ENCODE results near the gene ATP8B2. TPM values are rescaled to one million over a fixed set of nuclear protein-coding genes. Genes with fewer than 3 reads are reported as not detected.

Gene ATP8B2
- total and polyA plus RNA-seq, 11 donors: 7.2 to 45.0 (median 15.5) TPM

DNA sequence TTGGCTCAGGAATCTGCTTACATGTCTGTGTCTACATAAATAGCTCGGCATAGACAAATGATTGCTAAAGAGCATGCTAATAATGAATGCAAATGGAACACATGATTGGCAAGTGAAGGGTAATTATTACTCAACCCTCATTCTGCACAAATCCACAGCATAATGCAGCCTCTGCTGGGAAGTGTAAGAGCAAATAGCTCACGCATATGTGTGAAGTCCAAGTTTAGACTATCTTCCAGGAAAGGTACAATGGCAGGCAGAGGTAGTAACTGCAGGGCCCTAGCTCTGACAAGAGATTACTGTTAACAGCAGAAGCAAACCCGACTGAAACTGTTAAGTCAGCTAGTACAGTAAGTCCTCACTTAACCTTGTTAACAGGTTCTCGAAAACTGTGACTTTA lies 72.8 kb downstream of the ATP8B2 start:
- 68 to 84% (median 73%) methylated on average over 4 of the region's 4 CpGs for WGBS, 4 donors
- Histone ChIP-seq H3K27me3 (no peaks in the 10 kb centered on the region), H3K4me1 (peaks cover 0 to 31% (median 0%) of the 10 kb centered on the region in 12 donors), H3K36me3 (no peaks in the 10 kb centered on the region), H3K4me3 (no peak overlapping the region), H3K9me3 (peaks cover 0 to 10% (median 0%) of the 10 kb centered on the region in 12 donors), H3K27ac (no peak overlapping the region)
- TF ChIP-seq POLR2A (IDR thresholded peaks at IDR 0.05): no peak
- TF ChIP-seq, protein P1, sequence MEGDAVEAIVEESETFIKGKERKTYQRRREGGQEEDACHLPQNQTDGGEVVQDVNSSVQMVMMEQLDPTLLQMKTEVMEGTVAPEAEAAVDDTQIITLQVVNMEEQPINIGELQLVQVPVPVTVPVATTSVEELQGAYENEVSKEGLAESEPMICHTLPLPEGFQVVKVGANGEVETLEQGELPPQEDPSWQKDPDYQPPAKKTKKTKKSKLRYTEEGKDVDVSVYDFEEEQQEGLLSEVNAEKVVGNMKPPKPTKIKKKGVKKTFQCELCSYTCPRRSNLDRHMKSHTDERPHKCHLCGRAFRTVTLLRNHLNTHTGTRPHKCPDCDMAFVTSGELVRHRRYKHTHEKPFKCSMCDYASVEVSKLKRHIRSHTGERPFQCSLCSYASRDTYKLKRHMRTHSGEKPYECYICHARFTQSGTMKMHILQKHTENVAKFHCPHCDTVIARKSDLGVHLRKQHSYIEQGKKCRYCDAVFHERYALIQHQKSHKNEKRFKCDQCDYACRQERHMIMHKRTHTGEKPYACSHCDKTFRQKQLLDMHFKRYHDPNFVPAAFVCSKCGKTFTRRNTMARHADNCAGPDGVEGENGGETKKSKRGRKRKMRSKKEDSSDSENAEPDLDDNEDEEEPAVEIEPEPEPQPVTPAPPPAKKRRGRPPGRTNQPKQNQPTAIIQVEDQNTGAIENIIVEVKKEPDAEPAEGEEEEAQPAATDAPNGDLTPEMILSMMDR (IDR thresholded peaks at IDR 0.05): no peak
- ATAC-seq (no peak), DNase-seq (no peak)
- intact Hi-C loops (cut with DNase I): no loop called here

DNA sequence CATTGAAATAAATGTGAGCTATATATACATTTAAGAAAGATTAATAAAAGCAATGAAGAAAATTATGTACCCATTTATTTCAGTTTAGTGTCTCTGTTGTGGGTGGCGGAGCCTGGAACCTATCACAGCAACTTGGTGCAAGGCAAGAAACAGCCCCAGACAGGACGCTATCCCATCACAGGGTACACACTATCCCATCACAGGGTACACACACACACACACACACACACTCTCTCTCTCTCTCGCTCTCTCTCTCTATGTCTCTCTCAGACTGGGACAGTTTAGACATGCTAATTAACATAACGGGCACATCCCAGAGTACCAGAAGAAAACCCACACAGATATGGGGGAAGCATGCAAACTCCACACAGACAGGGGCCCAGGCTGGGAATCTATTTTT lies 73.4 kb downstream of the ATP8B2 start:
- 95 to 98% (median 96%) methylated on average over 4 of the region's 4 CpGs for WGBS, 4 donors

DNA sequence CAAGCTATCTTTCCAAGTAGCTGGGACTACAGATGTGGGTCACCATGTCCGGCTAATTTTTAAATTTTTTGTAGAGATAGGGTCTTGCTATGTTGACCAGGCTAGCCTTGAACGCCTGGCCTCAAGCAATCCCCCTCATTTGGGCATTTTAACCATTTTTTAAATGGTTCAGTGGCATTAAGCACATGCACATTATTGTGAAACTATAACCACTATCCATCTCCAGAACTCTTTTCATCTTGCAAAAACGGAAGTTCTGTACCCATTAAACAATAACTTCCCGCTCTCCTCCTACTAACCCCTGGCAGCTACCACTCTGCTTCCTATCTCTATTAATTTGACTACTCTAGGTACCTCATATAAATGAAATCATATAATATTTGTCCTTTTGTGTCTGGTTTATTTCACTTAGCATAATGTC lies 75.1 kb downstream of the ATP8B2 start:
- TF ChIP-seq POLR2A (IDR thresholded peaks at IDR 0.05): no peak
- TF ChIP-seq, protein P1 (IDR thresholded peaks at IDR 0.05): no peak
- intact Hi-C loops (cut with DNase I): loop anchor here in 4 of 10 donors (5.0 to 10.0 kb wide), 3 partner anchors 48 to 154 kb away; partner anchors contain the start of gene UBE2Q1 (in 1 of the 4)
- H3K27ac ChIP-seq: no peak overlapping the region
- DNase-seq (no peak), ATAC-seq (no peak)
- H3K27me3 ChIP-seq: no peaks in the 10 kb centered on the region
- H3K4me3 ChIP-seq: no peak overlapping the region
- peaks cover 0 to 51% (median 5%) of the 10 kb centered on the region in 12 donors for H3K4me1 ChIP-seq
- H3K36me3 ChIP-seq: no peaks in the 10 kb centered on the region
- peaks cover 0 to 9% (median 0%) of the 10 kb centered on the region in 12 donors for H3K9me3 ChIP-seq
- WGBS, 4 donors: 77 to 84% (median 77%) methylated on average over 4 of the region's 4 CpGs

More for the DNA sequence above, 73.4 kb downstream of the ATP8B2 start:
- H3K4me3 ChIP-seq: no peak overlapping the region
- TF ChIP-seq POLR2A (IDR thresholded peaks at IDR 0.05): no peak
- TF ChIP-seq, protein P1 (IDR thresholded peaks at IDR 0.05): no peak
- H3K27ac ChIP-seq: no peak overlapping the region
- ATAC-seq (no peak), DNase-seq (no peak)
- intact Hi-C loops (cut with DNase I): no loop called here
- H3K27me3 ChIP-seq: no peaks in the 10 kb centered on the region
- H3K36me3 ChIP-seq: no peaks in the 10 kb centered on the region
- peaks cover 0 to 10% (median 0%) of the 10 kb centered on the region in 12 donors for H3K9me3 ChIP-seq
- peaks cover 0 to 36% (median 0%) of the 10 kb centered on the region in 12 donors for H3K4me1 ChIP-seq

Other genes with a start within 250 kb of the ATP8B2 start
- gene NUP210L, start 170.5 kb upstream of the ATP8B2 start, total RNA-seq: under 1 TPM in 3 of 9 donors, not detected in 6; 0.04 to 0.31 (median 0.05) TPM
- gene NUP210L, start 170.5 kb upstream of the ATP8B2 start, polyA plus RNA-seq: not detected
- gene TPM3, start 133.4 kb upstream of the ATP8B2 start, total RNA-seq: 100 to 1,000 TPM in 7 of 9 donors, 10 to 100 TPM in 2; 76.5 to 259 (median 120) TPM
- 100 to 1,000 TPM; 101 to 163 TPM for gene TPM3, start 133.4 kb upstream of the ATP8B2 start, polyA plus RNA-seq
- not detected for gene CFAP141, start 119.2 kb upstream of the ATP8B2 start, total RNA-seq
- not detected for gene CFAP141, start 119.2 kb upstream of the ATP8B2 start, polyA plus RNA-seq
- 100 to 1,000 TPM in 5 of 9 donors, 10 to 100 TPM in 4; 57.4 to 142 (median 100) TPM for gene UBAP2L, start 104.6 kb upstream of the ATP8B2 start, total RNA-seq
- 10 to 100 TPM; 61.6 to 88.3 TPM for gene UBAP2L, start 104.6 kb upstream of the ATP8B2 start, polyA plus RNA-seq
- 100 to 1,000 TPM; 127 to 230 (median 165) TPM for gene HAX1, start 52.9 kb upstream of the ATP8B2 start, total RNA-seq
- gene HAX1, start 52.9 kb upstream of the ATP8B2 start, polyA plus RNA-seq: 100 to 1,000 TPM; 156 to 308 TPM
- gene AQP10, start 4.4 kb upstream of the ATP8B2 start, total RNA-seq: under 1 TPM in 6 of 9 donors, not detected in 3; 0.23 to 0.93 (median 0.55) TPM
- 1 to 10 TPM in 1 of 2 donors, under 1 TPM in 1; 0.15 to 1.2 TPM for gene AQP10, start 4.4 kb upstream of the ATP8B2 start, polyA plus RNA-seq
- gene IL6R, start 79.8 kb downstream of the ATP8B2 start, total RNA-seq: 10 to 100 TPM in 6 of 9 donors, 1 to 10 TPM in 3; 5.7 to 26.6 (median 13.1) TPM
- gene IL6R, start 79.8 kb downstream of the ATP8B2 start, polyA plus RNA-seq: 1 to 10 TPM; 3.4 to 8.6 TPM
- 1 to 10 TPM in 8 of 9 donors, under 1 TPM in 1; 0.71 to 3.4 (median 1.8) TPM for gene TDRD10, start 176.7 kb downstream of the ATP8B2 start, total RNA-seq
- gene TDRD10, start 176.7 kb downstream of the ATP8B2 start, polyA plus RNA-seq: 1 to 10 TPM; 2.9 to 3.0 TPM
- 10 to 100 TPM; 11.1 to 19.4 (median 11.9) TPM for gene SHE, start 176.9 kb downstream of the ATP8B2 start, total RNA-seq
- gene SHE, start 176.9 kb downstream of the ATP8B2 start, polyA plus RNA-seq: 10 to 100 TPM; 10.1 to 17.7 TPM
- gene UBE2Q1, start 233.1 kb downstream of the ATP8B2 start, total RNA-seq: 10 to 100 TPM; 22.1 to 79.4 (median 58.8) TPM
- 10 to 100 TPM; 23.0 to 36.2 TPM for gene UBE2Q1, start 233.1 kb downstream of the ATP8B2 start, polyA plus RNA-seq
- gene CHRNB2, start 242.3 kb downstream of the ATP8B2 start, total RNA-seq: under 1 TPM in 3 of 9 donors, not detected in 6; 0.05 to 0.14 (median 0.06) TPM
- gene CHRNB2, start 242.3 kb downstream of the ATP8B2 start, polyA plus RNA-seq: under 1 TPM in 1 of 2 donors, not detected in 1; 0.03 TPM